ENCODE results near the gene ZNF532.

Gene ZNF532

GRCh38 chr18:58831606-58832005 is 33.1 kb upstream of the ZNF532 start:
- DNase-seq (ENCODE audit: low read depth in 1 of 2, low spot score in 1 of 2), result no peak
- Histone ChIP-seq H3K27me3 (ENCODE audit: insufficient read depth, poor library complexity, severe bottlenecking) (peaks cover 3% of the 10 kb centered on the region), H3K27ac (replicated peaks) (no peak overlapping the region), H3K4me3 (replicated peaks; ENCODE audit: insufficient read depth, low read length) (no peak overlapping the region)
- TF ChIP-seq POLR2AphosphoS5 (IDR thresholded peaks at IDR 0.05; ENCODE audit: low read depth) (no peak), CTCF (IDR thresholded peaks at IDR 0.05; ENCODE audit: insufficient read depth, low read length) (no peak), REST (IDR thresholded peaks at IDR 0.05; ENCODE audit: insufficient replicate concordance, low read depth) (no peak), SPI1 (IDR thresholded peaks at IDR 0.05; ENCODE audit: borderline replicate concordance, low read depth) (no peak), GABPA (IDR thresholded peaks at IDR 0.05; ENCODE audit: low read depth) (no peak)

- no peak for DNase-seq (ENCODE audit: low read depth in 1 of 2, low spot score in 1 of 2)
- Histone ChIP-seq H3K4me3 (replicated peaks; ENCODE audit: insufficient read depth, low read length) (no peak overlapping the region), H3K27ac (replicated peaks) (no peak overlapping the region), H3K27me3 (ENCODE audit: insufficient read depth, poor library complexity, severe bottlenecking) (peaks cover 11% of the 10 kb centered on the region)
- TF ChIP-seq GABPA (IDR thresholded peaks at IDR 0.05; ENCODE audit: low read depth), result no peak
- no peak for TF ChIP-seq POLR2AphosphoS5 (IDR thresholded peaks at IDR 0.05; ENCODE audit: low read depth)
Observed at GRCh38 chr18:58838165-58838860, 26.4 kb upstream of the ZNF532 start.

- TF ChIP-seq CTCF (IDR thresholded peaks at IDR 0.05; ENCODE audit: insufficient read depth, low read length) (no peak), POLR2AphosphoS5 (IDR thresholded peaks at IDR 0.05; ENCODE audit: low read depth) (no peak), REST (IDR thresholded peaks at IDR 0.05; ENCODE audit: insufficient replicate concordance, low read depth) (no peak), SPI1 (IDR thresholded peaks at IDR 0.05; ENCODE audit: borderline replicate concordance, low read depth) (no peak), GABPA (IDR thresholded peaks at IDR 0.05; ENCODE audit: low read depth) (no peak)
- H3K4me3 ChIP-seq (replicated peaks; ENCODE audit: insufficient read depth, low read length), result no peak overlapping the region
- peaks cover 12% of the 10 kb centered on the region for H3K27me3 ChIP-seq (ENCODE audit: insufficient read depth, poor library complexity, severe bottlenecking)
- DNase-seq (ENCODE audit: low read depth in 1 of 2, low spot score in 1 of 2), result no peak
- H3K27ac ChIP-seq (replicated peaks), result no peak overlapping the region
Observed at GRCh38 chr18:58838946-58839345, 25.7 kb upstream of the ZNF532 start.

GRCh38 chr18:58842978-58843687 is 21.5 kb upstream of the ZNF532 start:
- no peak overlapping the region for H3K4me3 ChIP-seq (replicated peaks; ENCODE audit: insufficient read depth, low read length)
- DNase-seq (ENCODE audit: low read depth in 1 of 2, low spot score in 1 of 2), result no peak
- TF ChIP-seq SPI1 (IDR thresholded peaks at IDR 0.05; ENCODE audit: borderline replicate concordance, low read depth), result no peak
- no peak for TF ChIP-seq GABPA (IDR thresholded peaks at IDR 0.05; ENCODE audit: low read depth)
- no peak for TF ChIP-seq REST (IDR thresholded peaks at IDR 0.05; ENCODE audit: insufficient replicate concordance, low read depth)
- no peak for TF ChIP-seq POLR2AphosphoS5 (IDR thresholded peaks at IDR 0.05; ENCODE audit: low read depth)
- TF ChIP-seq CTCF (IDR thresholded peaks at IDR 0.05; ENCODE audit: insufficient read depth, low read length), result no peak
- no peak overlapping the region for H3K27ac ChIP-seq (replicated peaks)
- H3K27me3 ChIP-seq (ENCODE audit: insufficient read depth, poor library complexity, severe bottlenecking), result peaks cover 14% of the 10 kb centered on the region

Measured in HL-60 (cell line).